ENCODE results near the gene CHST6. TPM values are rescaled to one million over a fixed set of nuclear protein-coding genes. Genes with fewer than 3 reads are reported as not detected.

Gene CHST6
- total and polyA plus RNA-seq, 2 of the 8 experiments (the other 6 are each of a cell fraction or from before 2014, with no cell fraction given) = 18.2 to 25.4 TPM

GRCh38 chr16:75478480-75479345 is 16.5 kb downstream of the CHST6 start:
- Histone ChIP-seq H3K14ac (ENCODE audit: insufficient read length) (no peak overlapping the region), H3K9me3 (ENCODE audit: insufficient read depth in 2 of 2, low read depth in 1 of 2, low read length in 1 of 2) (no peaks in the 10 kb centered on the region), H2AFZ (ENCODE audit: low read length) (no peak overlapping the region), H2BK120ac (replicated peaks; ENCODE audit: low read depth, low read length) (no peak overlapping the region), H3K9ac (replicated peaks in 1 of 4; ENCODE audit: extremely low read depth in 1 of 4, low read depth in 3 of 4, low read length in 3 of 4) (no peak overlapping the region), H3K27me3 (replicated peaks in 1 of 4; ENCODE audit: control insufficient read depth in 3 of 4, extremely low read depth in 1 of 4, insufficient read depth in 3 of 4, low read length in 3 of 4) (no peaks in the 10 kb centered on the region), H3K23ac (ENCODE audit: insufficient read length) (no peak overlapping the region), H3K56ac (replicated peaks; ENCODE audit: insufficient read length, low read depth, low read length) (no peak overlapping the region), H2BK20ac (ENCODE audit: low read length) (no peak overlapping the region), H3K36me3 (ENCODE audit: control insufficient read depth in 2 of 4, insufficient read depth in 4 of 4, low read length in 3 of 4) (peaks cover 0 to 21% (median 9%) of the 10 kb centered on the region in 4 experiments; a peak in 7 of 8 replicates), H4K91ac (replicated peaks; ENCODE audit: insufficient read length, low read length) (no peak overlapping the region), H3K4me3 (ENCODE audit: extremely low read depth in 1 of 4, insufficient read depth in 2 of 4, low read depth in 3 of 4, low read length in 4 of 4) (no peak overlapping the region), H3K4me2 (ENCODE audit: insufficient read depth in 1 of 2, low read depth in 2 of 2, low read length in 2 of 2) (no peak overlapping the region), H2AK5ac (ENCODE audit: low read depth, low read length) (no peak overlapping the region), H2BK12ac (ENCODE audit: low read depth, low read length) (no peak overlapping the region), H2BK5ac (ENCODE audit: low read depth, low read length) (peak overlapping the region; percentile 52; the same call in 1 of the 2 replicates), H4K20me1 (replicated peaks in 1 of 2; ENCODE audit: control insufficient read depth in 1 of 2, insufficient read depth in 2 of 2, low read length in 2 of 2) (peaks cover 0 to 2% of the 10 kb centered on the region in 2 experiments), H4K8ac (ENCODE audit: extremely low read depth, insufficient read depth, low read length) (no peak overlapping the region), H3K27ac (ENCODE audit: low read depth, low read length) (no peak overlapping the region), H3K4me1 (replicated peaks in 1 of 4; ENCODE audit: control insufficient read depth in 3 of 4, insufficient read depth in 4 of 4, low read length in 3 of 4) (no peaks in the 10 kb centered on the region), H3K79me2 (ENCODE audit: control insufficient read depth in 1 of 2, insufficient read depth in 2 of 2, low read length in 2 of 2) (no peaks in the 10 kb centered on the region), H3K4ac (replicated peaks; ENCODE audit: insufficient read length, low read depth, low read length) (no peak overlapping the region), H3K23me2 (ENCODE audit: low read depth, low read length) (no peaks in the 10 kb centered on the region), H2BK15ac (ENCODE audit: low read length) (no peak overlapping the region), H3K18ac (ENCODE audit: extremely low read depth, low read length) (no peak overlapping the region), H4K5ac (ENCODE audit: insufficient read length, low read depth, low read length) (no peak overlapping the region), H3K79me1 (ENCODE audit: low read depth, low read length) (no peaks in the 10 kb centered on the region)
- 95% methylated on average over 71 of the region's 80 CpGs; no CpG with 5 or more reads in 1 of the 2 experiments for WGBS, 2 experiments (ENCODE audit: extremely low coverage in 1 of 2, insufficient coverage in 1 of 2, insufficient read length in 1 of 2, insufficient replicate concordance in 2 of 2, low coverage in 1 of 2, low lambda C conversion rate in 2 of 2, missing lambda C conversion rate in 1 of 2)
- ChIA-PET POLR2A (ENCODE audit: partially characterized antibody) (interaction anchor here (1.9 kb wide), 1 partner anchor 16 kb away, joined by 16 read pairs; the partner anchor contains the start of gene CHST6), CTCF (ENCODE audit: partially characterized antibody) (interaction anchor here (0.6 to 9.9 kb wide), 8 partner anchors 8 to 142 kb away, joined by 3 to 127 read pairs (median 3); no protein-coding TSS in a partner anchor)
- no peak for DNase-seq (ENCODE audit: low read depth in 1 of 2, low spot score in 2 of 2)
- no peak for FAIRE-seq
- TF ChIP-seq, protein P1, sequence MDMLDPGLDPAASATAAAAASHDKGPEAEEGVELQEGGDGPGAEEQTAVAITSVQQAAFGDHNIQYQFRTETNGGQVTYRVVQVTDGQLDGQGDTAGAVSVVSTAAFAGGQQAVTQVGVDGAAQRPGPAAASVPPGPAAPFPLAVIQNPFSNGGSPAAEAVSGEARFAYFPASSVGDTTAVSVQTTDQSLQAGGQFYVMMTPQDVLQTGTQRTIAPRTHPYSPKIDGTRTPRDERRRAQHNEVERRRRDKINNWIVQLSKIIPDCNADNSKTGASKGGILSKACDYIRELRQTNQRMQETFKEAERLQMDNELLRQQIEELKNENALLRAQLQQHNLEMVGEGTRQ (IDR thresholded peaks at IDR 0.05; ENCODE audit: low read length) = no peak
- TF ChIP-seq BACH1 (IDR thresholded peaks at IDR 0.05; ENCODE audit: low read length) = no peak
- no peak for TF ChIP-seq HDAC6 (IDR thresholded peaks at IDR 0.05; ENCODE audit: low read depth, low read length)
- no peak for TF ChIP-seq BCL11A (IDR thresholded peaks at IDR 0.05; ENCODE audit: low read depth in 2 of 2, low read length in 2 of 2)
- no peak for TF ChIP-seq POLR2AphosphoS5 (IDR thresholded peaks at IDR 0.05; ENCODE audit: low read depth, low read length)
- no peak for TF ChIP-seq TEAD4 (IDR thresholded peaks at IDR 0.05; ENCODE audit: low read depth, low read length)
- TF ChIP-seq KDM5A (IDR thresholded peaks at IDR 0.05; ENCODE audit: low read length) = no peak
- TF ChIP-seq, protein P2, sequence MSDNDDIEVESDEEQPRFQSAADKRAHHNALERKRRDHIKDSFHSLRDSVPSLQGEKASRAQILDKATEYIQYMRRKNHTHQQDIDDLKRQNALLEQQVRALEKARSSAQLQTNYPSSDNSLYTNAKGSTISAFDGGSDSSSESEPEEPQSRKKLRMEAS (IDR thresholded peaks at IDR 0.05) = no peak
- no peak for TF ChIP-seq POU5F1 (IDR thresholded peaks at IDR 0.05; ENCODE audit: low read depth, low read length)
- no peak for TF ChIP-seq CHD2 (IDR thresholded peaks at IDR 0.05; ENCODE audit: low read length)
- no peak for TF ChIP-seq SP4 (IDR thresholded peaks at IDR 0.05; ENCODE audit: low read length)
